Caco-2 (cell line): ENCODE measurements around the gene IPO13. TPM values are rescaled to one million over a fixed set of nuclear protein-coding genes. Genes with fewer than 3 reads are reported as not detected.

Source experiments
- BruUV-seq: library from RNA; stranded (reverse); fragments of 400-500 nt; replicated peaks from 2 replicates; lab custom pipeline; 2021; lab: Mats Ljungman, UMichigan
- CTCF ChIA-PET: fragments of 300-600 bp; sonication (Branson Sonifier 250); formaldehyde crosslinking; loops from one replicate; lab custom pipeline; 2022; ENCODE audit warnings: antibody characterized with exemption; lab: Charles Lee
- POLR2A ChIA-PET: fragments of 300-600 bp; sonication (Branson Sonifier 250); formaldehyde crosslinking; loops from one replicate; lab custom pipeline; 2022; ENCODE audit warnings: antibody characterized with exemption; lab: Charles Lee
- DNase-seq, 2 experiments: peaks; one replicate each; pipeline versions ENCODE4 v3.0.0 to v3.0.0-alpha.2; 2020 to 2022
- H3K27me3 ChIP-seq: replicated peaks from 2 replicates; pipeline ENCODE4 v1.6.0; 2011; ENCODE audit warnings: low read length; ENCODE audit not compliant: control insufficient read depth, insufficient read depth
- H3K36me3 ChIP-seq: 2 replicates; pipeline ENCODE4 v1.5.1; 2011; ENCODE audit warnings: low read length; ENCODE audit not compliant: control insufficient read depth, insufficient read depth
- H3K4me1 ChIP-seq: fragments of 250-450 bp; sonication (Bioruptor Pico); 2 replicates; pipeline ENCODE4 v1.5.1; 2020; ENCODE audit warnings: mild to moderate bottlenecking
- H3K4me3 ChIP-seq: 2 replicates; pipeline ENCODE4 v1.5.1; 2011; ENCODE audit warnings: low read depth, mild to moderate bottlenecking, control low read depth, low read length
- H3K9me3 ChIP-seq: fragments of 250-450 bp; sonication (Bioruptor Pico); 2 replicates; pipeline ENCODE4 v1.5.1; 2020; ENCODE audit warnings: mild to moderate bottlenecking, moderate library complexity
- H3K27ac Mint-ChIP-seq: one replicate; pipeline ENCODE4 v1.8.0; 2022; ENCODE audit warnings: mixed read lengths; ENCODE audit not compliant: unreplicated experiment
- H3K27me3 Mint-ChIP-seq: one replicate; pipeline ENCODE4 v1.8.0; 2022; ENCODE audit warnings: mixed read lengths; ENCODE audit not compliant: insufficient read depth, unreplicated experiment
- H3K36me3 Mint-ChIP-seq: one replicate; pipeline ENCODE4 v1.8.0; 2022; ENCODE audit warnings: mild to moderate bottlenecking, mixed read lengths; ENCODE audit not compliant: insufficient read depth, unreplicated experiment
- H3K4me1 Mint-ChIP-seq: one replicate; pipeline ENCODE4 v1.8.0; 2022; ENCODE audit warnings: low read depth, mixed read lengths; ENCODE audit not compliant: unreplicated experiment
- H3K4me3 Mint-ChIP-seq: one replicate; pipeline ENCODE4 v1.8.0; 2022; ENCODE audit warnings: mild to moderate bottlenecking, moderate library complexity, mixed read lengths; ENCODE audit not compliant: unreplicated experiment
- H3K9me3 Mint-ChIP-seq: one replicate; pipeline ENCODE4 v1.8.0; 2022; ENCODE audit warnings: mixed read lengths; ENCODE audit not compliant: unreplicated experiment
- intact Hi-C: fragments of 100-400 bp; cut with micrococcal nuclease; formaldehyde crosslinking; loops from one replicate; pipeline ENCODE4 v1.10.0; 2022; ENCODE audit not compliant: unreplicated experiment
- total RNA-seq: library from RNA; stranded (reverse); gene quantifications from 2 replicates; pipeline ENCODE4 v1.2.3, GENCODE V29; 2022
- TF ChIP-seq, protein P1 (sequence below), 2 experiments: fragments of 200-600 bp in 1 of 2; IDR thresholded peaks; 1 replicate in 1 of 2; 2 replicates in 1 of 2; pipeline versions ENCODE4 v1.5.1 to v1.8.0; 2011 to 2022; ENCODE audit warnings: antibody characterized with exemption in 1 of 2, control low read depth in 1 of 2, inconsistent platforms in 1 of 2, low read depth in 1 of 2, low read length in 1 of 2, mild to moderate bottlenecking in 1 of 2, moderate library complexity in 1 of 2; ENCODE audit not compliant: insufficient read depth in 1 of 2, severe bottlenecking in 1 of 2, unreplicated experiment in 1 of 2

The IPO13 gene
- total RNA-seq, 1 experiment from 2014 or later, result 14.1 TPM

DNA sequence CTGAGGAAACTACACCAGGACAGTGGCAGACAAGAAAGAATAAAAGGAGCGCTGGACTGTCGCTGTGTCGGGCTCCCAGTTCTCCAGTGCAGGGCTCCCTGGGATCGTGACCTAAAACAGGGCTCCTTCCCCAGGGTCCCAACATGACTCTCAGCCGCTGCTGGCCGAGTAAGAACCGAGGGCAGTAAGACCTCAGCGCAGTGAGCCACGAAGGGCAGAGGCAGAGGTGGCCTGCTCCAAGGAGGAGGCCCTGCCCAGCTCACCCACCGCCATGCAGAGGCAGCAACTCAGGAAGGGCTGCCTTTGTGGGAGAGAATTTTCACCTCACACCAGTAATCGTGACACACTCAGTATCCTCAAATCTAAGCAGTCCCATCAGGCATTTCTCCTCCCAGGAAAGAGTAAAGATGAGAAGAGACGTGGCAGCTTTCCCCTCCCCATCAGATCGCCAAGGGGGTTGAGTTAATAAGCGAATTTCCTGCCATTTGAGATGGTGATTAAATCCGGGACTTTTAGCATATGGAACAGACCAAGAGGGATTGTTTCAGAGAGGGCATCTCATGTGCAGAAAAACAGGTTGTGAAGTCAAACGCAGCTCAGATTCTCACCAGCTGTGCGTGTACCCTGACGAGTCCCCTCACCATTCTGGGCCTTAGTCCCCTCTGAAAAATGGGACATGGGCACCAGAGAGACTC lies 32.9 kb upstream of the IPO13 start:
- no peaks in the 10 kb centered on the region for H3K27me3 ChIP-seq
- H3K4me1 ChIP-seq, result no peaks in the 10 kb centered on the region
- Mint-ChIP-seq H3K36me3 (no peaks in the 10 kb centered on the region), H3K27me3 (no peaks in the 10 kb centered on the region), H3K4me3 (no peak overlapping the region), H3K27ac (no peak overlapping the region), H3K4me1 (peaks cover 11% of the 10 kb centered on the region), H3K9me3 (no peaks in the 10 kb centered on the region)
- no peaks in the 10 kb centered on the region for H3K36me3 ChIP-seq
- DNase-seq, result no peak
- POLR2A ChIA-PET, result no interaction called here
- H3K9me3 ChIP-seq, result no peaks in the 10 kb centered on the region
- no TSS peak for BruUV-seq
- CTCF ChIA-PET, result interaction anchor here (0.6 to 3.1 kb wide), 4 partner anchors 17 to 150 kb away, joined by 3 to 9 read pairs (median 4); no protein-coding TSS in a partner anchor
- TF ChIP-seq, protein P1, sequence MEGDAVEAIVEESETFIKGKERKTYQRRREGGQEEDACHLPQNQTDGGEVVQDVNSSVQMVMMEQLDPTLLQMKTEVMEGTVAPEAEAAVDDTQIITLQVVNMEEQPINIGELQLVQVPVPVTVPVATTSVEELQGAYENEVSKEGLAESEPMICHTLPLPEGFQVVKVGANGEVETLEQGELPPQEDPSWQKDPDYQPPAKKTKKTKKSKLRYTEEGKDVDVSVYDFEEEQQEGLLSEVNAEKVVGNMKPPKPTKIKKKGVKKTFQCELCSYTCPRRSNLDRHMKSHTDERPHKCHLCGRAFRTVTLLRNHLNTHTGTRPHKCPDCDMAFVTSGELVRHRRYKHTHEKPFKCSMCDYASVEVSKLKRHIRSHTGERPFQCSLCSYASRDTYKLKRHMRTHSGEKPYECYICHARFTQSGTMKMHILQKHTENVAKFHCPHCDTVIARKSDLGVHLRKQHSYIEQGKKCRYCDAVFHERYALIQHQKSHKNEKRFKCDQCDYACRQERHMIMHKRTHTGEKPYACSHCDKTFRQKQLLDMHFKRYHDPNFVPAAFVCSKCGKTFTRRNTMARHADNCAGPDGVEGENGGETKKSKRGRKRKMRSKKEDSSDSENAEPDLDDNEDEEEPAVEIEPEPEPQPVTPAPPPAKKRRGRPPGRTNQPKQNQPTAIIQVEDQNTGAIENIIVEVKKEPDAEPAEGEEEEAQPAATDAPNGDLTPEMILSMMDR (IDR thresholded peaks at IDR 0.05; ENCODE audit: insufficient read depth in 1 of 2, low read depth in 1 of 2, low read length in 1 of 2, severe bottlenecking in 1 of 2, unreplicated experiment in 1 of 2), result no peak
- intact Hi-C loops, result no loop called here
- H3K4me3 ChIP-seq, result no peak overlapping the region

DNA sequence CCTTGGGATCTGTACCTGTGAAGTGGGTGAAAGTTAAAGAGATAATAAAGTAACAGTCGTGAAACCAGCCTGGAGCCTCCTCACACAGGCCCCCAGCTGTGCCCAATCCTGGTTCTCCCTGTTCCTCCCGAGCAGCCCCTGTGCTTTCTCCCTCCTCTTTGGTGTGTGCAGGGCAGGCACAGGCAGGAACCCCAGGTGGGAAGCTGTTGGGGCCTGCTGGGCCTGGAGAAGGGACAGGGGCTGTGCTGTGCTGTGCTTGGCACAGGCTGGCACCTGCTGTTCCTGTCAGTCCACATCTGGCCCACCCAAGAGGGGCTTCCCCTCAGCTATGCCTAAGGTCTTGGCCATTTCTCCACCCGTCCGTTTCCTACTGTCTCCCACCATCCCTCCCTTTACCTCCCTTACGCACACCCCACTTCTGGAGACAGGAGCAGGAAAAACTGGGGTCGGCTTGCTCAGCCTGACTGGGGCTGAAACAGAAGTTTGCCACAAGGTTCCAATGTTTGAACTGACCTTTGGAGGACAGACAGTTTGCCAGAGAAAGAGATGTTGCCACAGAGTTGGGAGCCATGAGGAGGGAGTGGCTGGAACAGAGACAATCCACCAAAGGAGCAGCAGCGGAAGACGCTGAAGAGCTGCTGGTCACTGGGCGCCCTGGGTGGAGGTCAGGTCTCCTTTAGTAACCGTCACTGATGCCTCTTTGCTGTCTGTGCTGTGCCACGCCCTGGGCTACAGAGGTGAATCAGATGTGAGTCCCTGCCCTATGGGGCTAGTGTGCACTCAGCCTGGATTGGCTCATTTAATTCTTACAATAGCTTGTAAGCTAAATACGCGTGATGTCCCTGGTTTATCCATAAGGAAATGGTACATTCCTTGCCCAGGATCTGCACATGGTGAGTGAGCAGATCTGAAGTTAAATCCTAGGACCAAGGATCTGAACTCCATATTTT lies 31.9 kb upstream of the IPO13 start:
- CTCF ChIA-PET, result interaction anchor here (0.6 to 3.1 kb wide), 3 partner anchors 20 to 151 kb away, joined by 3 to 9 read pairs (median 4); no protein-coding TSS in a partner anchor
- peaks cover 11% of the 10 kb centered on the region for H3K4me1 Mint-ChIP-seq
- DNase-seq, result no peak
- no peak overlapping the region for H3K4me3 Mint-ChIP-seq
- no peaks in the 10 kb centered on the region for H3K9me3 Mint-ChIP-seq
- H3K27me3 Mint-ChIP-seq, result no peaks in the 10 kb centered on the region
- BruUV-seq, result no TSS peak
- TF ChIP-seq, protein P1 (IDR thresholded peaks at IDR 0.05; ENCODE audit: insufficient read depth in 1 of 2, low read depth in 1 of 2, low read length in 1 of 2, severe bottlenecking in 1 of 2, unreplicated experiment in 1 of 2), result no peak
- no peaks in the 10 kb centered on the region for H3K36me3 Mint-ChIP-seq
- no peaks in the 10 kb centered on the region for H3K9me3 ChIP-seq
- intact Hi-C loops, result no loop called here
- H3K36me3 ChIP-seq, result no peaks in the 10 kb centered on the region
- H3K4me3 ChIP-seq, result no peak overlapping the region
- POLR2A ChIA-PET, result no interaction called here
- no peaks in the 10 kb centered on the region for H3K4me1 ChIP-seq
- H3K27ac Mint-ChIP-seq, result no peak overlapping the region
- no peaks in the 10 kb centered on the region for H3K27me3 ChIP-seq

DNA sequence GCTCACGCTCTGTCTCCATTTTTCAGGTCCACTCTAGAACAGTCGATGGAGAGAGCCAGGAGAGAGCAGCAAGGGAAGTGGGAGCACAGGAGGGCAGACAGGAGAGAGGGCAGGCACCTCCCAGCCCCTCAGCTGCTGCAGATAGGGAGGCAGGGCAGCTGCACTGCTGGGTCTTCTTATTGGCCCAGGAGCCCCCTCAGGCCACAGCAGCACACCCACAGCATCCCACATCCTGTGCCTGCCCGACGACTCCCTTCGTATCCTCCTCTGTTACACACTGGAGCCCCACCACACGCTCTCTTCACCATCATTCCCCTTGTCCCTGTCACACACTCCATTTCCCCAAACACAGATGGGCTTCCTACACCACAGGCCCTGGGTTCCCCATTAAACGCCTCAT lies 26.8 kb upstream of the IPO13 start:
- Mint-ChIP-seq H3K4me3 (no peak overlapping the region), H3K36me3 (no peaks in the 10 kb centered on the region), H3K27ac (no peak overlapping the region), H3K27me3 (no peaks in the 10 kb centered on the region), H3K4me1 (peaks cover 8% of the 10 kb centered on the region), H3K9me3 (no peaks in the 10 kb centered on the region)
- no peak for DNase-seq
- no peak overlapping the region for H3K4me3 ChIP-seq
- intact Hi-C loops, result no loop called here
- H3K4me1 ChIP-seq, result no peaks in the 10 kb centered on the region
- TF ChIP-seq, protein P1 (IDR thresholded peaks at IDR 0.05; ENCODE audit: insufficient read depth in 1 of 2, low read depth in 1 of 2, low read length in 1 of 2, severe bottlenecking in 1 of 2, unreplicated experiment in 1 of 2), result no peak
- ChIA-PET POLR2A (no interaction called here), CTCF (no interaction called here)
- BruUV-seq, result no TSS peak
- H3K36me3 ChIP-seq, result no peaks in the 10 kb centered on the region
- H3K27me3 ChIP-seq, result no peaks in the 10 kb centered on the region
- H3K9me3 ChIP-seq, result no peaks in the 10 kb centered on the region
